Smooth muscle cell (in vitro differentiated cells): ENCODE measurements around the gene LXN. TPM values are rescaled to one million over a fixed set of nuclear protein-coding genes. Genes with fewer than 3 reads are reported as not detected.
"Not testable (repeated sequence)": the region's sequence is repeated elsewhere in the genome, so short reads cannot be mapped to it uniquely, and the experiment has no call there.

ENCODE experiments used
- DNase-seq: peaks from one replicate; lab custom pipeline; 2025; ENCODE audit not compliant: unreplicated experiment; lab: John Stamatoyannopoulos, UW
- H2AFZ ChIP-seq: fragments of 200-600 bp; sonication (generic); 2 replicates; pipeline ENCODE4 v1.6.0; 2016; ENCODE audit warnings: antibody characterized with exemption, low read depth, mild to moderate bottlenecking
- H3F3A ChIP-seq: fragments of 200-600 bp; sonication (generic); 2 replicates; pipeline ENCODE4 v1.6.0; 2017; ENCODE audit warnings: antibody characterized with exemption, low read depth
- H3K27ac ChIP-seq: fragments of 200-600 bp; sonication (generic); 2 replicates; pipeline ENCODE4 v1.5.1; 2016; ENCODE audit warnings: low read depth, mild to moderate bottlenecking
- H3K27me3 ChIP-seq: fragments of 200-600 bp; sonication (generic); 2 replicates; pipeline ENCODE4 v1.6.1; 2016; ENCODE audit warnings: low read depth, mild to moderate bottlenecking
- H3K36me3 ChIP-seq: fragments of 200-600 bp; sonication (generic); 2 replicates; pipeline ENCODE4 v1.5.1; 2016; ENCODE audit warnings: low read depth
- H3K4me1 ChIP-seq: fragments of 200-600 bp; sonication (generic); 2 replicates; pipeline ENCODE4 v1.5.1; 2016; ENCODE audit warnings: low read depth
- H3K4me2 ChIP-seq: fragments of 200-600 bp; sonication (generic); 2 replicates; pipeline ENCODE4 v1.6.0; 2016; ENCODE audit warnings: mild to moderate bottlenecking
- H3K4me3 ChIP-seq: fragments of 200-600 bp; sonication (generic); 2 replicates; pipeline ENCODE4 v1.5.1; 2016; ENCODE audit warnings: mild to moderate bottlenecking
- H3K79me2 ChIP-seq: fragments of 200-600 bp; sonication (generic); 2 replicates; pipeline ENCODE4 v1.6.0; 2016; ENCODE audit warnings: low read depth, mild to moderate bottlenecking
- H3K9ac ChIP-seq: fragments of 200-600 bp; sonication (generic); 2 replicates; pipeline ENCODE4 v1.6.0; 2016; ENCODE audit warnings: low read depth
- H3K9me3 ChIP-seq: fragments of 200-600 bp; sonication (generic); replicated peaks from 2 replicates; pipeline ENCODE4 v1.5.1; 2016; ENCODE audit warnings: low read depth
- H4K20me1 ChIP-seq: fragments of 200-600 bp; sonication (generic); 2 replicates; pipeline ENCODE4 v1.6.0; 2016; ENCODE audit warnings: low read depth
- CTCF ChIP-seq: fragments of 200-600 bp; sonication (generic); IDR thresholded peaks from 2 replicates; pipeline ENCODE4 v1.5.1; 2017; ENCODE audit warnings: borderline replicate concordance, mild to moderate bottlenecking, antibody characterized with exemption; ENCODE audit not compliant: insufficient read depth, poor library complexity, severe bottlenecking
- WGBS: methylation state at CpG from one replicate; pipeline ENCODE4 v1.1.7; 2016; ENCODE audit warnings: low lambda C conversion rate; 5-methylcytosine and 5-hydroxymethylcytosine counted together
- polyA plus RNA-seq: library from polyadenylated mRNA; unstranded; fragments of >200 nt; fragmentation: Nextera tagmentation; extraction: Ambion mirVana; gene quantifications from 2 replicates; pipeline ENCODE4 v1.2.1, GENCODE V29; 2016
- total RNA-seq: library from RNA; depleted of rRNA; stranded (reverse); fragments of >200 nt; gene quantifications from 2 replicates; pipeline ENCODE4 v1.2.3, GENCODE V29; 2014

The LXN gene
- total and polyA plus RNA-seq, 2 experiments from 2014 or later, result 28.4 to 30.4 TPM

GRCh38 chr3:158702815-158703481 is 30.5 kb upstream of the LXN start:
- H3K9me3 ChIP-seq, result no peaks in the 10 kb centered on the region
- no peak overlapping the region for H3K4me3 ChIP-seq
- DNase-seq, result no peak
- H3F3A ChIP-seq, result no peaks in the 10 kb centered on the region
- H2AFZ ChIP-seq, result no peak overlapping the region
- TF ChIP-seq CTCF, result no peak
- no peaks in the 10 kb centered on the region for H3K27me3 ChIP-seq
- no peak overlapping the region for H3K9ac ChIP-seq
- H3K27ac ChIP-seq, result peak overlapping the region; percentile 80
- H3K4me2 ChIP-seq, result peak overlapping the region; percentile 70
- H4K20me1 ChIP-seq, result no peaks in the 10 kb centered on the region
- no peaks in the 10 kb centered on the region for H3K79me2 ChIP-seq
- 36% methylated on average over 4 of the region's 4 CpGs for WGBS
- H3K4me1 ChIP-seq, result no peaks in the 10 kb centered on the region
- no peaks in the 10 kb centered on the region for H3K36me3 ChIP-seq

DNA sequence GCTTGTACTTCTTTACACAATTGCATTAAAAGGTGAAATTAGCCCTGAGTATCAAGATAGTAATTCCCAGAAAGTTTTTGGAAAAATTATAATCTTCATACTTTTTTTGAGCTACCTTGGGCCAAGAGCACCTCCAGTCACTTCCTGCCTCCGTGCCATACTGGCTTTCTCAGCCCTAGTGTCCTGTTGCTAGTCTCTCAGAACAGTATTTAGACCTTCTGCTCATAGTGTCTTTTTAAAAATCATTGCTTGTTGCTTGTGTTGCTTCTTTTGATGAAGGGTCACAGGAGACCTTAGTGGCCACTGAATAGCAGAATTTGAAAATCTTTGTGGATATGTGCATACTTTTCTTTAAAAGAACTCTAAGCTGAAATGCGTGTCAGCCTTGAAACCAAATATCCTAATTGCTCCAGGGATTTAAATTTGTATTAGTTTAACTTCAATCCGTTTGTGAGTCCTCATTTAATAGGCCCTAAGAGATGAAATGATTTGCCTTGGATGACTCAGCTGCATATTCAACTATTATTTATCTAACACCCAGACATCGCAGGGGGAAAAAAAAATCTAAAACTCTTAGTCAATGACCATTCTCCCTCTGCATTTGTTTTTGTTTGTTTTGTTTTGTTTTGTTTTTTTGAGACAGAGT is 29.1 kb upstream of the LXN start:
- H3K4me1 ChIP-seq, result no peaks in the 10 kb centered on the region
- H2AFZ ChIP-seq, result no peak overlapping the region
- H3K4me3 ChIP-seq, result no peak overlapping the region
- no peaks in the 10 kb centered on the region for H4K20me1 ChIP-seq
- no peaks in the 10 kb centered on the region for H3K9me3 ChIP-seq
- no peaks in the 10 kb centered on the region for H3K36me3 ChIP-seq
- no peaks in the 10 kb centered on the region for H3K79me2 ChIP-seq
- H3K27me3 ChIP-seq, result no peaks in the 10 kb centered on the region
- no peak overlapping the region for H3K9ac ChIP-seq
- H3F3A ChIP-seq, result no peaks in the 10 kb centered on the region
- no peak for DNase-seq
- TF ChIP-seq CTCF, result no peak
- no peak overlapping the region for H3K4me2 ChIP-seq
- WGBS, result 58% methylated on average over 4 of the region's 4 CpGs
- peak overlapping the region; percentile 38 for H3K27ac ChIP-seq

DNA sequence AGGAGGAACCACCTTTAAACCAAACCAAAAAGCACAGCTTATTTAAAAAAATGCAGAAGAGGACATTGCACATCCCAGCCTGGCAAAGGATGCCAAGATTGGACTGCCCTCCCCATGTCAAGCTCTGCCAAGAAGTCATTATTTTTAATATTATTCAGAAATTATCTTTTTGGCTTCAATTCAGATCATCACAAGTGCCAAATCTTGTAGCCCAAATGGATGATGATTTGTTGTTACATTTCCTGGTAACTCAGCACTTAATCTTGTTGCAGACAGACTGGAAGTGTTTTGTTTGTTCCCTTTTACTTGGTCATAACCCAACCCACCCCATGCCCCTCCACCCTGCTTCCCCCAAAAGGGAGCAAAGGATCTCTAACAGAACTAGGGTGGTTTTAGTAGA is 28.1 kb upstream of the LXN start:
- Histone ChIP-seq H3K27me3 (no peaks in the 10 kb centered on the region), H3K9ac (no peak overlapping the region), H3K36me3 (no peaks in the 10 kb centered on the region), H3F3A (no peaks in the 10 kb centered on the region), H3K27ac (no peak overlapping the region), H3K4me2 (no peak overlapping the region), H2AFZ (no peak overlapping the region), H3K4me1 (no peaks in the 10 kb centered on the region), H3K9me3 (no peaks in the 10 kb centered on the region), H3K79me2 (no peaks in the 10 kb centered on the region), H3K4me3 (no peak overlapping the region), H4K20me1 (no peaks in the 10 kb centered on the region)
- no peak for TF ChIP-seq CTCF
- no peak for DNase-seq

DNA sequence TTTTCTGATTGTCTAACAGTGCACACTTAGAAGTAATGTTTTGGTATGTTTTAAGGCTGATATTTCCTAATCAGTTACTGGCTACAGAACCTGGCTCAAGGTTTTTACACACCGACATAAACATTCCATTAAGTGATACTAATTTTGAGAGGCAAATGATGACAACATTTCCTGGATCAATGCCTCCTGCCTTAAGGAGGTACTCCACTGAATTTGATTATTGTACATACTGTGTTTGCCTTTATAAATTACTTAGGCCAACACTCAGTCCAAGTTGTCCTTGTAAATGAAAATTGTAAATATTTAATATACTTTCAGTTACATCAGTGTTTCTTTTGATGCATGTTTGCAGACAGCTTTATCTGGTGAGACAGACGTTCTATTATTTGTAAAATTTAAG is 24.2 kb upstream of the LXN start:
- Histone ChIP-seq H3F3A (no peaks in the 10 kb centered on the region), H3K27me3 (no peaks in the 10 kb centered on the region), H3K4me3 (no peak overlapping the region), H3K9ac (no peak overlapping the region), H3K36me3 (peaks cover 8% of the 10 kb centered on the region), H2AFZ (no peak overlapping the region), H3K4me2 (no peak overlapping the region), H4K20me1 (no peaks in the 10 kb centered on the region), H3K9me3 (no peaks in the 10 kb centered on the region), H3K27ac (no peak overlapping the region), H3K79me2 (no peaks in the 10 kb centered on the region), H3K4me1 (no peaks in the 10 kb centered on the region)
- WGBS, result 69% methylated on average over 2 of the region's 2 CpGs
- no peak for DNase-seq
- no peak for TF ChIP-seq CTCF

DNA sequence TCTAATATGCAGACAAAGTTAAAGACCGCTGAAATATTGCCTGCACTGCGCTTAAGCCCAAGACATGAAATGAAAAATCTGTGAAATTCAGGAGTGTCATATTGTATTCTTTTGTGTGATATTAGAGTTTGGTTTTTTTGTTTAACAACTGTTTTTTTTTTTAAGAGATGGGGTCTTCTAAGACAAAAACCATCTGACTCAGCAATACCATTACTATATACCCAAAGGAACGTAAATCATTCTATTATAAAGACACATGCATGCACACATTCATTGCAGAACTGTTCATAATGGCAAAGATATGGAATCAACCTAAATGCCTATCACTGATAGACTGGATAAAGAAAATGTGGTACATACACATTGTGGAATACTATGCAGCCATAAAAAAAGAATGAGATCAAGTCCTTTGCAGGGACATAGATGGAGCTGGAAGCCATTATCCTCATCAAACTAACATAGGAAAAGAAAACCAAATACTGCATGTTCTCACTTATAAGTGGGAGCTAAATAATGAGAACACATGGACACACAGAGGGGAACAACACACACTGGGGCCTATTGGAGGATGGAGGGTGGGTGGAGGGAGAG is 21.5 kb upstream of the LXN start:
- not testable (repeated sequence) for H3F3A ChIP-seq, H3K27me3 ChIP-seq, H3K9me3 ChIP-seq, H3K9ac ChIP-seq, H3K4me3 ChIP-seq, H2AFZ ChIP-seq, H3K4me2 ChIP-seq, DNase-seq, H3K79me2 ChIP-seq, H4K20me1 ChIP-seq, H3K27ac ChIP-seq, H3K4me1 ChIP-seq
- peaks cover 12% of the 10 kb centered on the region for H3K36me3 ChIP-seq
- 48% methylated on average over 3 of the region's 3 CpGs for WGBS
